HG02884 (cell line): Measurements from ENCODE around the gene HOXB6.

Experiments
- ATAC-seq: cut with Tn5 transposase; IDR thresholded peaks from one replicate; pipeline ENCODE4 v1.9.1; 2021; ENCODE audit warnings: mild to moderate bottlenecking, moderate library complexity; ENCODE audit not compliant: unreplicated experiment

HOXB6 gene

GRCh38 chr17:48556576-48557401, 48.0 kb downstream of the HOXB6 start:
- ATAC-seq, result no peak

- no peak for ATAC-seq
Observed at GRCh38 chr17:48556229-48556575, 48.6 kb downstream of the HOXB6 start.

DNA sequence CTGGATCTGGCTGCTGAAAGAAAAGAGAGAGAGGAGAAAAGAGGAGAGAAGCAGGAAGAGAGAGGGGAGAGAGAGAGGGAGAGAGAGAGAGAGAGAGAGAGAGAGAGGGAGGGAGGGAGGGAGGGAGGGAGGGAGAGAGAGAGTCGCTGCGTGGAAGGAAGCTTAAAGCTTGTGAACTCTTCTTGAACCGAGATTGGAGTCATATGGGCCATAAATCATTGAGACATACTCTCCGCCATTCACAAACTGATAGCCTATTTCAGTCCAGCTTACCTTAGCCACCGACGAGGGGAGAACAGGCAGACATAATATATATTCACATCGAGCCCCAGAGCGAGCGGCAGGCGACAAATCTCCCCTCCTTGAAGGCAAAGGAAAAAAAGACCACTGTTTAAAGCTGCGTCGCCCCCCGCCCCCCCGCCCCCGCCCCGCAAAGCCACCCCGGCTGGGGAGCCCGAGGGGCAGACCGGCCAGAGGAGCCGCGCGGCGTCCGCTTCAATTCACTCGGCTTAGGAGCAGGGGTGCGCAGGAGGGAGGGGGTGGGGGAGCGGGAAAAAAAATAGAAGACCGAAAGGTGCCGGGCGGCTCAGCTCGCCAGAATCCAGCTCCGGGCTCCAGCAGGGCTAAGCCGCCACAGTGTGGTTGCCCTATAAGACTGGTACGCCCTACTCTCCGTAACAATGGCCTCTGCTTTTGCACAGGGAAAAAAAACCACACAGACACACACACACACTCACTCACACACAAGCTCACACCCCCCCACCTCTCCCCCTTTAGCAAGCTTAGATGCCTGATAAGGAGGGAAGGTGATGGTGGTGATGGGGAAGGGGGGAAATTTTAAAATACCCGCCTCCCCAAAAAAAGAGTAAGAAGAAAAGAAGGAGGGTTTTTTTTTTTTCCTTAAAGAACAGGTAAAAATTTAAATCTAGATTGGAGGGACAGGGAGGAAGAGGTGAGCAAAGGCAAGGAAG, 49.2 kb downstream of the HOXB6 start:
- ATAC-seq, result no peak

- ATAC-seq, result no peak
Observed at GRCh38 chr17:48554412-48555257, 50.2 kb downstream of the HOXB6 start.

GRCh38 chr17:48553826-48554225, 51.0 kb downstream of the HOXB6 start:
- no peak for ATAC-seq

DNA sequence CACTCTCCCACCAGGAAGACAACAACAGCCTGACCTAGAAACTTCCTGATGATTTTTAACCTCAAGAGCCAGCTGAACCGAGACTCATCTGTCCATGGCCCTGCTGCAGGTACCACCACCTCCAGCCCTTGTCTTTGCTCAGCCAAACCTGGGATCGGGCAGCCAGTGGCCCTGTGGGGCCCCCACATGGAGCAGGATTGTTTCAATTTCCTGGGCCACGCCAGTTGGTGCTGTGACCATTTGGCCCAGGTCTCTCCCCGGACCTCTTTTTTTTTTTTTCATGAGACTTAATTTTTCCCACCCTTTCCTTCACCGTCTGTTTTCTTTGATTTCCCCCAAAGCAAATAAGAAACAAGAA, 51.6 kb downstream of the HOXB6 start:
- ATAC-seq, result no peak

GRCh38 chr17:48552466-48553189, 52.2 kb downstream of the HOXB6 start:
- no peak for ATAC-seq

DNA sequence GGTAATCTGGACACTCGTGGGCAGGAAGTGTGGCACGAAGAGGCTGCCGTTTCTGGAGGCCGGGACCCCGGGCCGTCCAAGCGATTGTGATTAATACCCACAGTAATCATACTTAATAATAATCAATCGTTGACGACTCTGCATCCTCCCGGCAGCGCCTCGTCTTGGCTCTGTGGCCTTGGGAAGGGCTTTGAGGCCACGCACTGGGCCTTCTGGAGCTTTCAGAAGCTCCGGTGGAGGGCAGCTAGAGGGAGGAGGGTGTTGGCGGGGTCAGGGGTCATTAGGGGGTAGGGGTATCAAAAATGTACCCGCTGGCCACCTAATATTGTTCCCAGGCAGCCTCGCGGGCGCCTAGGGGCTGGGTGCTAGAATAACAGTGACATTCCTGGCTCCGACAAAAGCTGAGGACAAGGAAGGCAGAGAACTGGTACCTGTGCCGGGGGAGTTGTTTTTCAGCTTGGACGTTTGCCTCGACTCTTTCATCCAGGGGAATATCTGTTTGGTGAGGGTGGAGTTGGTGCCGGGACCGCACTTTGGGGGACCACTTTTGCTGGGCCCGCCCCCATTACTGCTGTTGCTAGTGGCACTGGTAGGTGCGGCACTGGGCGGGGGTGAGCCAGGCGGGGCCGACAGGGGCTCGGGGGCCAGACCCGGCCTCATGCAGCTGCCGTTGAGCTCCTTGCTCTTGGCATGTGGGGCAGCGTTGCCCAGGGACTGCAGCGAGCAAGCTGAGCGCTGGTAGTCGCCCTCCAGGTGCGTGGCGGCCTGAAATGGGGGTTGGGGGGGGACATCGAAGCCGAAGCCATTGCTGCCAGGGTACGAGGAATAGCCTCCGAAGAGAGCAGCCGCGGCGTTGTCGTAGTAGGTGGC, 53.0 kb downstream of the HOXB6 start:
- no peak for ATAC-seq

- no peak for ATAC-seq
Observed at GRCh38 chr17:48551214-48551555, 53.6 kb downstream of the HOXB6 start.

GRCh38 chr17:48550502-48551213, 54.1 kb downstream of the HOXB6 start:
- ATAC-seq, result no peak

DNA sequence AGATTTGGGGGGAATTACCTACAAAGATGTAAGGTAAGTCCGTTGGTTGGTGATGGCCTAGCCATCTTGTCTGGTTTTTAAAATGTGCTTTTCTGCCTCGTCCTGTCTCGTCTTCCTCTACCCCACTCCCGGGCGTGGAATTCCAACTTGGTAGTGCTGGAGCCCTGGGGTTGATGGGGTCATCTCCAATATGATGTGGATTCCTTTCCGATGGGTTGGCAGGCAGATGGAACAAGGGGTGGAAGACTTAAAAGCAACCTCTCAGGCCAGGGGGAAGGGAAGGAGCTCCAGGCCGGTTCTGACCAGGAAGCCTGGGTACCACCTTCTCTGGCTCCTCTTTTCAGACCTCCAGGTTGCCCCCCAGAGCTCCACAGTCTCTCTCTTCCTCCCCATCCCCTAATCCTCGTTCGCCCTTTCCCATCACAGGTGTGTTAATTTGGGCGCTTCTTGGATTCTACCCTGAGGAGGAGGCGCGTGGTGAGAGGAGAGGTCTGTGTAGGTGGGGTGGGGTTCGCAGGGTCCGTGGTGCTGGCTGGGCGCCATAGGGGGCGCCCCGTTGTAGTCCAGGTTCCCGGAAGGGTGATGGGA, 54.8 kb downstream of the HOXB6 start:
- no peak for ATAC-seq

DNA sequence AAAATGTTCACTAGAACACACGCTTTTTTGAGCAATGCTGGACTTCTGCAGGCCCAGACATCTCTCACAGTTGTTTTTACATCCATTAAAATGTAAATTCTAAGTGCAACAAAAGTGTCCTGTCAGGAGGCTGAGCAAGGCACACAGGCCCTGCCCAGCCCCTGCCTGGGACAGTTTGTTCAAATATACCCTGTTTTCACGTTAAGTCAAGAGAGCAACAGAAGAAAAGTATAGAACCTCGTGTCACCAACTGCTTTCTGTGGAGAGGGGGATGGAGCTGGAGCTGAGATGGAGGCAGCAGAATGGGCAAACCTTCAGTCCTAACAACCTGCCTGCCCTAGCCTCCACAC, 55.5 kb downstream of the HOXB6 start:
- ATAC-seq, result no peak

- no peak for ATAC-seq
Observed at GRCh38 chr17:48548523-48549280, 56.1 kb downstream of the HOXB6 start.

DNA sequence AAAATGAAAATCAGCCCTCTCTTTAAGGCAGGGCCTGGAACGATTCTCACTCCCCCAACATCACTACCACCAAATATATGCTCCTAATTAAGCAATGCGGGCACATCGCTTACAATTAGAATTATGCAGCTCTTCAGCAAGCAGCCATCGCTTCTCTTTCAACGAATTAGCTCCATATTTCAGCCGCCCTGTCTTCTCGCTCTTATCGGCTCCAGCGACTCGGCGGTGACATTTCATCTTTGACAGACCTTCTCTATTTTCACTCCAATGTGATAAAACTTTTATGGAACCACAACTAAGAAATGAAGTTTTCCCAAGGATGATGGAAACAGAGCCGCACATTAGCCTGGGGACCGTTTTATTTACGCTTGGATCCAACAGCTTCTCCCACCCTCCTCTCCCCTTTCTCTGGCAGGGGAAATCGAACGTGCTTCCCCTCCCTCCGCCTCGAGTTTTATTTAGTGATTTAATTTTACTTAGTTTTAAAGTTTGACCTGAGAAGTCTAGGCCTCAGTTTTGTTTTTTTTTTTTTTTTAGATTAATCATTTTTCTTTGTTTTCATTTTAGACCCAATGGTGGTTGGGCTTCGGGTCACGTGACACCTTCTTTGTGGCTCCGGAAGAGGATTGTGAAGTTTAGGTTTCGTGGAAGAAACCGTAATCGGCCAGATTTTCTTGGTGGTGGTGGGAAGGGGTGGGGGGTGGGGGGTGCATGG, 56.8 kb downstream of the HOXB6 start:
- ATAC-seq, result no peak

DNA sequence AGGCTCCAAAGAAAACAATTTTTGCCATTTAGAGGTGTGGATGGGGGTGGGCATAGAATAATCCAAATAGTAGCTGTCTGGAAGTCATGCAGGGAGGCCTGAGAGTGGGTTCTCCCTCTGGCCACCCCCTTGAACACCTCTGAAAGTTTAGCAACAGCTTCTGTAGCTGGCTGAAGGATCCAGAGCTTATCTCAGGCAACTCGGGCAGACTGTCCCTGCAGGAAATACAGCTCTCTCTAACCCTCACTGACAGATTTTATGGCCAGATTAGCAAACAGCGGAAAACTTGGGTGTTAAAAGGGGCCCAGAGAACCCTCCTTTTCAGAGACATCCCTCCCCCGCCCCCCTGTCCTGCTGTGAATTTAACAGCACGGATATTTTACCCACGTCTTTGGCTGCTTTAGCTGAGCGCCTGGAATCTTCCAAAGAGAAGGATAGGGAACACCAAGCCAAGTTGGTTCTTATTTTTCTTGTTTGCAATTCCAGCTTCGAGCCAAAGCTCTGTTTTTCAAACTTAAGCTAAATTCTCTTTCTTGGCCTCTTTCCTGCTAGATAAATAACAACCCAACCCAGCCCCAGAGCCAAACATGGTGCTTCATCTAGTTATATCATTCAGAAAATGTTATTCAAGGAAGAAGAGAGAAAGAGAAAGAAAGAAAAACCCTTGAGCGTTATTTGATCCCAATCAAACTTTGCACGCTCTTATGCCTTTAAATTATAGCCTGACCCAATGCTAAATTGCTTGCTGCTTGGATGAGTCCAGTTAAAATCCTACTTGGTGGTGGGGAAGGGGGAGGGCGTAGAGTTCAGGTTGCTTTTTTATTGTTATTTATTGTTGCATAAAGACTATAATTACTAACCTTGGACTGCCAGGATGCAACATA, 57.6 kb downstream of the HOXB6 start:
- ATAC-seq, result no peak

DNA sequence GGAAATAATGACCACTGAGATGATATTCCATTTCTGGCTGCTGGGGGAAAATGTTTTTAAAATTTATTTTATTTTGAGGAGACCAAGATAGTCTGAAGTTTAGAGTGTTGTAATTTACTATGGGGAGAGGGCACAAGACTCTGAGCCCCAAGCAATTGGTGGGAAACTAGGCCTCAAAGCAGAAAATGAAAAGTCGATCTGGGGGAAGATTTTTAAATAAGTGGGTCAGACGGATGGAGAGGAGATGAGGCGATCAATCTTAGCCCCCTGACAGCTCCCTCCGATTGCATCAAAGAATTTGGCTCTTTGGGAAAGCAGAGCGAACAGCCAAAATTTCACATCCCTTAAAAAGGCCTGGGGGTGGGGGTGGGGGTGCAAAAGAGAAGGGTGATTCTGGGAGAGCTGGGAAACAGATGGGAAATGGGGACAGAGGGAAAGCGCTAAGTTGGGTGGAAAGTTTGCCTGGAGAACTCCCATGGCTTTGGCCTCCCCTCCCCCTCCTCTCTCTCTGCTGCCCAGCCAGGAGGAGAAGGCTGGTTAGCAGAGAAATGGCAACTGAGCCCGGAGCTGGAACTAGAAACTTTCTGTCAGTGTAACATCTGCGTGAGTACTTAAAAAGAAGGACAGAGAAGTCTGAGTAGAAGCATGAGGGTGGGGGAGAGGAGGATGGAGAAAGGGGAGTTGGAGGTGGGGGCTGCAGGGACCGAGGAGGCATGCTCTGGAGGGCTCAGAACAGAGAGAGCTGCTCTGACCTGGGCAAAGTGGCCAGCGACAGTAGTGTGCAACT, 58.5 kb downstream of the HOXB6 start:
- no peak for ATAC-seq
